GM18498 (cell line): ENCODE measurements around the gene CALML4.

ENCODE experiments used
- ATAC-seq: cut with Tn5 transposase; IDR thresholded peaks from one replicate; pipeline ENCODE4 v1.9.1; 2021; ENCODE audit warnings: mild to moderate bottlenecking, moderate library complexity; ENCODE audit not compliant: unreplicated experiment

CALML4 gene

GRCh38 chr15:68151277-68151676, 53.9 kb downstream of the CALML4 start:
- no peak for ATAC-seq

- ATAC-seq: no peak
These were observed 54.9 kb downstream of the CALML4 start for GRCh38 chr15:68150187-68150586.

- no peak for ATAC-seq
These were observed 56.1 kb downstream of the CALML4 start for GRCh38 chr15:68149059-68149458.

DNA sequence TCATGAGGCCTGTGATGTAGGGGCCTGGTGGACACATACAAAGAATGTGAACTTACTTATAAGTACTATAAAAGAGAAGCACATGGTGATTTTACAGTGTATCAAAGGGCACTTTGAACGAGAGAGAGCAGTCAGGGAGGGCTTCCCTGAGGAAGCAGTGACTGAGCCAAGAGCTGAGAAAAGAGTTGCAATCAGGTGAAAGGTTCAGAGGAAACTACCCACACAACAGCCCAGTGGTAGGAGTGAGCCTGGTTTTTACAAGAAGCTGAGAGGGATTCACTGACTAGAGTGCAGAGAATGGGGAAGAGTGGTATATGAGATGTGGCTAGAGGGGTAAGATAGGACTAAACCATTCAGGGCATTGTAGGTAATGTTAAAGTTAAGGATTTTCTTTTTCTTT, 57.1 kb downstream of the CALML4 start:
- ATAC-seq: no peak

DNA sequence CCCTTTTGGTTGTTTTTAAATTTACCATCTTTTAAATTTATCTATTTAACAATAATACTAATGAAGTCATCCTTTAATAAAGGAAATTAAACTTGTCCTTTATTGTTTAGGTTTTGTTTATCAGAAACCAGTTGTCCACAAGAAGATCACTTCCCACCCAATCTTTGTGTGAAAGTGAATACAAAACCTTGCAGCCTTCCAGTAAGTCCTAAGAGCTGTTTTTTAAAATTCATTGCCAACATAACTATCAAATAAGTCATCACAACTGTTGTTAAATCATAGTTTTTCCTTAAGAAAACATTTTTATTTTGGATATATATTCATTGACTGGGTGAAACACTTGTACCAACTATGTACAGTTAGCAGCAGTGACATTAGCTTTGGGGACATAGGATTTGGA, 59.4 kb downstream of the CALML4 start:
- no peak for ATAC-seq

GRCh38 chr15:68143785-68144184, 61.3 kb downstream of the CALML4 start:
- ATAC-seq: no peak

GRCh38 chr15:68143129-68143528, 62.0 kb downstream of the CALML4 start:
- no peak for ATAC-seq
